Vagina (tissue), 2 donors: ENCODE data around the gene ADCY9. TPM values are rescaled to one million over a fixed set of nuclear protein-coding genes. Genes with fewer than 3 reads are reported as not detected.

Source experiments
- DNase-seq, 2 donors: peaks; one replicate each; pipeline ENCODE4 v3.0.0-alpha.2; 2017; ENCODE audit errors: extremely low spot score in 2 of 2
- H3K27ac ChIP-seq: fragments of 200-600 bp; sonication (generic); one replicate; pipeline ENCODE4 v1.5.1; 2019
- H3K27me3 ChIP-seq: fragments of 200-600 bp; sonication (generic); one replicate; pipeline ENCODE4 v1.5.1; 2019
- H3K36me3 ChIP-seq, 2 donors: fragments of 200-600 bp; sonication (generic); one replicate each; pipeline ENCODE4 v1.5.1; 2017 to 2019
- H3K4me1 ChIP-seq: fragments of 200-600 bp; sonication (generic); one replicate; pipeline ENCODE4 v1.5.1; 2019
- H3K4me3 ChIP-seq, 2 donors: fragments of 200-600 bp; sonication (generic); 1 replicate in 1 of 2; 2 replicates in 1 of 2; pipeline ENCODE4 v1.5.1; 2016 to 2019
- H3K9me3 ChIP-seq: fragments of 200-600 bp; sonication (generic); one replicate; pipeline ENCODE4 v1.5.1; 2019
- POLR2A ChIP-seq, 2 donors: fragments of 450-650 bp; IDR thresholded peaks; one replicate each; pipeline ENCODE4 v1.6.1; 2017; ENCODE audit warnings: antibody characterized with exemption in 2 of 2, mild to moderate bottlenecking in 2 of 2, moderate library complexity in 2 of 2
- POLR2AphosphoS5 ChIP-seq, 2 donors: sonication (generic); formaldehyde crosslinking; IDR thresholded peaks; one replicate each; pipeline ENCODE4 v1.9.0; 2017; ENCODE audit warnings: antibody characterized with exemption in 2 of 2, mild to moderate bottlenecking in 2 of 2, low read depth in 1 of 2; ENCODE audit not compliant: insufficient read depth in 1 of 2
- intact Hi-C: fragments of 100-400 bp; cut with DNase I; formaldehyde crosslinking; loops from one replicate; pipeline ENCODE4 v1.15.1; 2023
- total RNA-seq: library from RNA; depleted of rRNA; stranded (reverse); fragments of >200 nt; gene quantifications from one replicate; pipeline ENCODE4 v1.2.3, GENCODE V29; 2016
- TF ChIP-seq, protein P1 (sequence below), 3 experiments: fragments of 450-650 bp in 2 of 3; fragments of 200-600 bp in 1 of 3; sonication (generic) in 1 of 3; IDR thresholded peaks; one replicate each; pipeline ENCODE4 v1.5.1; 2017 to 2019; ENCODE audit warnings: antibody characterized with exemption in 3 of 3, mild to moderate bottlenecking in 2 of 3, moderate library complexity in 2 of 3

ADCY9 gene
- total RNA-seq, 1 donor from 2014 or later: 16.9 TPM

DNA sequence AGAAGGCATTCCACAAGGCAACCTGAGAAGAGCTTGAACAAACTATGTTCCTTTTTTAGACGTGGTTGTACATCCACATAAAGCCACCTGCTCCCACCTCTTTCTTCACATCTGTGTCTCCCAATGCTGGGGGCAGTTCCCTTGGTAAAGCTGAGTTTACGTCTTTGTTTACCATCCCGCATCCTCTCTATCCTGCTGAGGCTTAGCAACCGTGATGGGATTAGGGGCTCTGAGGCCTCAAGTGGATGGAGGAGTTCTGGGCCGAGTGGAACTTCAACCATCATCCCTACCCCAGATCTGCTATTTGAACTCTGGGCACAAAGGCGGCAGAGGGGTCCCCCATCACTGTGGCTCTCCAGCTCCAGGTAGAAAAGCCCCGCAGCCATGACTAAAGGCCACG is 141.5 kb downstream of the ADCY9 start:
- peaks cover 1% of the 10 kb centered on the region for H3K4me1 ChIP-seq
- DNase-seq: no peak
- no peak overlapping the region for H3K27ac ChIP-seq
- H3K9me3 ChIP-seq: no peaks in the 10 kb centered on the region
- no peaks in the 10 kb centered on the region for H3K27me3 ChIP-seq
- no peak overlapping the region for H3K4me3 ChIP-seq
- TF ChIP-seq POLR2AphosphoS5 (IDR thresholded peaks at IDR 0.05; ENCODE audit: insufficient read depth in 1 of 2, low read depth in 1 of 2) (no peak), POLR2A (IDR thresholded peaks at IDR 0.05) (no peak)
- TF ChIP-seq, protein P1, sequence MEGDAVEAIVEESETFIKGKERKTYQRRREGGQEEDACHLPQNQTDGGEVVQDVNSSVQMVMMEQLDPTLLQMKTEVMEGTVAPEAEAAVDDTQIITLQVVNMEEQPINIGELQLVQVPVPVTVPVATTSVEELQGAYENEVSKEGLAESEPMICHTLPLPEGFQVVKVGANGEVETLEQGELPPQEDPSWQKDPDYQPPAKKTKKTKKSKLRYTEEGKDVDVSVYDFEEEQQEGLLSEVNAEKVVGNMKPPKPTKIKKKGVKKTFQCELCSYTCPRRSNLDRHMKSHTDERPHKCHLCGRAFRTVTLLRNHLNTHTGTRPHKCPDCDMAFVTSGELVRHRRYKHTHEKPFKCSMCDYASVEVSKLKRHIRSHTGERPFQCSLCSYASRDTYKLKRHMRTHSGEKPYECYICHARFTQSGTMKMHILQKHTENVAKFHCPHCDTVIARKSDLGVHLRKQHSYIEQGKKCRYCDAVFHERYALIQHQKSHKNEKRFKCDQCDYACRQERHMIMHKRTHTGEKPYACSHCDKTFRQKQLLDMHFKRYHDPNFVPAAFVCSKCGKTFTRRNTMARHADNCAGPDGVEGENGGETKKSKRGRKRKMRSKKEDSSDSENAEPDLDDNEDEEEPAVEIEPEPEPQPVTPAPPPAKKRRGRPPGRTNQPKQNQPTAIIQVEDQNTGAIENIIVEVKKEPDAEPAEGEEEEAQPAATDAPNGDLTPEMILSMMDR (IDR thresholded peaks at IDR 0.05): no peak
- intact Hi-C loops: no loop called here
- H3K36me3 ChIP-seq: peaks cover 0 to 20% of the 10 kb centered on the region in 2 donors

DNA sequence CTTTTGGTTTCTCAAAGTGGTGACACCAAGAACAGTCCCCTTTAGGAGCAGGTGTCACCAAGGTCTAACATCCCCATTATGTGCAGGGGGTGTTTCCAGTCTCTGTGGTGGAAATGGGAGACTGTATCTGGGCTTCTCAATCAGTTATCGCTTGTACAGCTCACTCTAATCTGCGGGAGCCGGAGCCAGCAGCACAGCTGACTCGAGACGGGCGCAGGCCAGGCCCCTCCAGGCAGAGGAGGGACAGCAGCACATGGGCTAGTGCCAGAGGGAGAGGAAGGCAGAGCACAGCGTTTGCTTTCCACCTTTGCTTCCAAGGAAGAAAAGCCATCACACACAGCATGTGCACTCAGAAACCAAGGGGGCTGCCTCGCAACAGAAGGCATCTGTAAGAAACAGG is 144.5 kb downstream of the ADCY9 start:
- peaks cover 0 to 10% of the 10 kb centered on the region in 2 donors for H3K36me3 ChIP-seq
- intact Hi-C loops: no loop called here

DNA sequence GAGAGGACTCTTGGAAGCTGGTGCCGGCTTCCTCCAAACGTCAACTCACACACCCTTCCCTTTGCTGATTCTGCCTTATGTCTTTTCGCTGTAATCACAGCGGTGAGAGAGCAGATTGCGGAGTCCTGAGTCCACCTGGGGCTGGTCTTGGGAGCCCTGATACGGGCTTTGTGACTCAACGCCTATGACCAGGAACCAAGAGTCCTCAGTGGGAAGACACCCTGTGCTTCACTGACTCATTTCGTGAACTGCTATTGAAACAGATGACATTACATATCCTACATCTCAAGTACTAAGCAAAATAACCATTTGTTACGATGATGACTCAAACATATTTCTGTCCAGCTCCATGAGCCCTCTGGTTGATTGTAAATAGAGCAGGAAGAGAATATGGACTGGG is 145.0 kb downstream of the ADCY9 start:
- Histone ChIP-seq H3K4me3 (no peak overlapping the region), H3K36me3 (peaks cover 0 to 11% of the 10 kb centered on the region in 2 donors), H3K9me3 (no peaks in the 10 kb centered on the region), H3K27me3 (no peaks in the 10 kb centered on the region), H3K4me1 (no peaks in the 10 kb centered on the region), H3K27ac (no peak overlapping the region)
- TF ChIP-seq, protein P1 (IDR thresholded peaks at IDR 0.05): no peak
- no peak for DNase-seq
- intact Hi-C loops: no loop called here

More for the DNA sequence above, 144.5 kb downstream of the ADCY9 start:
- H3K4me1 ChIP-seq: no peaks in the 10 kb centered on the region
- no peaks in the 10 kb centered on the region for H3K9me3 ChIP-seq
- no peak overlapping the region for H3K27ac ChIP-seq
- DNase-seq: no peak
- no peak for TF ChIP-seq POLR2A (IDR thresholded peaks at IDR 0.05)
- TF ChIP-seq, protein P1 (IDR thresholded peaks at IDR 0.05): no peak
- no peak for TF ChIP-seq POLR2AphosphoS5 (IDR thresholded peaks at IDR 0.05; ENCODE audit: insufficient read depth in 1 of 2, low read depth in 1 of 2)
- H3K4me3 ChIP-seq: no peak overlapping the region
- no peaks in the 10 kb centered on the region for H3K27me3 ChIP-seq

DNA sequence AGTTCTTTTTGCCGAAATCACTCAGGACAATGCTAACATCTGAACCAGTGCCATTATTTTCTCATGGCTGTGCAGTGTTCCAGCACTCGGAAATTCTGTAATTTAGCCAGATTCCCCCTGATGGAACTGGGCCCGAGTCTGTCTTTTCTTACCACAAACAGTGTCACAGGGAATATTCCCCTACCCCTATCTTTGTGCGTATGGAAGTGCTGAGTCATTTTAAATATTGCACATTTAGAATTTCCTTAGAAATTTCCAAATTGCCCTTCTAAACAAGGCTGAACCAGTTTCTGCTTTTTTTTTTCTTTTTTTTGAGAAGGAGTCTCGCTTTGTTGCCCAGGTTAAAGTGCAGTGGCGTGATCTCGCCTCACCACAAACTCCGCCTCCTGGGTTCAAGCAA is 147.7 kb downstream of the ADCY9 start:
- TF ChIP-seq POLR2A (IDR thresholded peaks at IDR 0.05) (no peak), POLR2AphosphoS5 (IDR thresholded peaks at IDR 0.05; ENCODE audit: insufficient read depth in 1 of 2, low read depth in 1 of 2) (no peak)
- TF ChIP-seq, protein P1 (IDR thresholded peaks at IDR 0.05): no peak
- intact Hi-C loops: no loop called here
- Histone ChIP-seq H3K9me3 (no peaks in the 10 kb centered on the region), H3K27me3 (no peaks in the 10 kb centered on the region), H3K36me3 (peaks cover 0 to 11% of the 10 kb centered on the region in 2 donors), H3K4me1 (no peaks in the 10 kb centered on the region), H3K4me3 (no peak overlapping the region), H3K27ac (no peak overlapping the region)
- no peak for DNase-seq

DNA sequence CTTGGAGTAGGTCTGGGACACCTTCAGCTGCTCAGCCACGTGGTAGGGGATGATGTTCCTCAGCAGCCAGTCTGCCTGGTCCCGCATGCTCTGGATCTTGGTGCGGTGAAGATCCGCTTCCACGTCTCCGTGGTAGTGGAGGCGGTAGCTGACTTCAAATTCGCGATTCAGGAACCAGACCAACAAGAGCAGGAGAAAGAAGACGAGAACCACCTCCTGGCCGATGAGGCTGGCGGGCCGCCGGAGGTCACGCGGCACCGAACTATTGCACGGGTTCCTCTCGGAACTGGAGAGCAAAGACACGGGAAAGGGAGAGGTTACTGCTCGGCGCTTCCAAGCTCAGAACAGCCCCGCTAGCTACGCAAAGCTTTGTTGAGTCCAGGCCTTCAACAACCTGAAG is 149.6 kb downstream of the ADCY9 start:
- intact Hi-C loops: no loop called here
- Histone ChIP-seq H3K4me1 (peaks cover 3% of the 10 kb centered on the region), H3K27ac (no peak overlapping the region), H3K4me3 (no peak overlapping the region), H3K36me3 (peaks cover 0 to 9% of the 10 kb centered on the region in 2 donors), H3K9me3 (no peaks in the 10 kb centered on the region), H3K27me3 (no peaks in the 10 kb centered on the region)
- peak in 1 of 2 donors; percentile 80 for DNase-seq
- TF ChIP-seq POLR2AphosphoS5 (IDR thresholded peaks at IDR 0.05; ENCODE audit: insufficient read depth in 1 of 2, low read depth in 1 of 2): no peak
- TF ChIP-seq, protein P1 (IDR thresholded peaks at IDR 0.05): no peak
- no peak for TF ChIP-seq POLR2A (IDR thresholded peaks at IDR 0.05)
